ENCODE measurements around the gene PIWIL4.
A peak's percentile ranks its signal among the peaks of the same experiment; 100 is the strongest.

Gene PIWIL4

GRCh38 chr11:94590352-94591041 lies 23.3 kb downstream of the PIWIL4 start:
- TF ChIP-seq CTCF (IDR thresholded peaks at IDR 0.05; ENCODE audit: low read length, missing control alignments) = no peak
- DNase-seq (ENCODE audit: low read depth) = no peak
- no peak overlapping the region for H3K4me3 ChIP-seq (replicated peaks; ENCODE audit: low read depth, low read length)

GRCh38 chr11:94593030-94593429 lies 25.9 kb downstream of the PIWIL4 start:
- DNase-seq (ENCODE audit: low read depth) = peak; percentile 22
- H3K4me3 ChIP-seq (replicated peaks; ENCODE audit: low read depth, low read length) = no peak overlapping the region
- no peak for TF ChIP-seq CTCF (IDR thresholded peaks at IDR 0.05; ENCODE audit: low read length, missing control alignments)

GRCh38 chr11:94595076-94595475 lies 27.9 kb downstream of the PIWIL4 start:
- TF ChIP-seq CTCF (IDR thresholded peaks at IDR 0.05; ENCODE audit: low read length, missing control alignments) = no peak
- no peak overlapping the region for H3K4me3 ChIP-seq (replicated peaks; ENCODE audit: low read depth, low read length)
- no peak for DNase-seq (ENCODE audit: low read depth)

- peak; percentile 1 for TF ChIP-seq CTCF (IDR thresholded peaks at IDR 0.05; ENCODE audit: low read length, missing control alignments)
- no peak overlapping the region for H3K4me3 ChIP-seq (replicated peaks; ENCODE audit: low read depth, low read length)
- peak; percentile 28 for DNase-seq (ENCODE audit: low read depth)
These were observed 30.7 kb downstream of the PIWIL4 start for GRCh38 chr11:94597896-94598295.

GRCh38 chr11:94599510-94599909 lies 32.3 kb downstream of the PIWIL4 start:
- no peak for DNase-seq (ENCODE audit: low read depth)
- no peak for TF ChIP-seq CTCF (IDR thresholded peaks at IDR 0.05; ENCODE audit: low read length, missing control alignments)
- H3K4me3 ChIP-seq (replicated peaks; ENCODE audit: low read depth, low read length) = no peak overlapping the region

- DNase-seq (ENCODE audit: low read depth) = peak; percentile 81
- H3K4me3 ChIP-seq (replicated peaks; ENCODE audit: low read depth, low read length) = no peak overlapping the region
- TF ChIP-seq CTCF (IDR thresholded peaks at IDR 0.05; ENCODE audit: low read length, missing control alignments) = peak; percentile 48
These were observed 35.5 kb downstream of the PIWIL4 start for GRCh38 chr11:94602430-94603372.

Measured in fibroblast of pulmonary artery (primary cell).